Measurements from ENCODE around the gene EEPD1.

The EEPD1 gene

GRCh38 chr7:36157527-36158320 lies 4.7 kb downstream of the EEPD1 start:
- no peak for DNase-seq

GRCh38 chr7:36158321-36158605 lies 5.2 kb downstream of the EEPD1 start:
- no peak for DNase-seq

GRCh38 chr7:36159618-36160017 lies 6.6 kb downstream of the EEPD1 start:
- no peak for DNase-seq

- no peak for DNase-seq
Observed at GRCh38 chr7:36160313-36160712, 7.3 kb downstream of the EEPD1 start.

- peak; percentile 73 for DNase-seq
Observed at GRCh38 chr7:36161996-36162395, 8.9 kb downstream of the EEPD1 start.

- DNase-seq: peak; percentile 6
Observed at GRCh38 chr7:36165059-36165458, 12.0 kb downstream of the EEPD1 start.

GRCh38 chr7:36165802-36166201 lies 12.7 kb downstream of the EEPD1 start:
- DNase-seq: no peak

GRCh38 chr7:36167403-36168050 lies 14.5 kb downstream of the EEPD1 start:
- DNase-seq: no peak

GRCh38 chr7:36171503-36171902 lies 18.4 kb downstream of the EEPD1 start:
- DNase-seq: no peak

- no peak for DNase-seq
Observed at GRCh38 chr7:36175886-36176285, 22.8 kb downstream of the EEPD1 start.

- DNase-seq: no peak
Observed at GRCh38 chr7:36176697-36177096, 23.6 kb downstream of the EEPD1 start.

GRCh38 chr7:36180121-36180520 lies 27.1 kb downstream of the EEPD1 start:
- no peak for DNase-seq

GRCh38 chr7:36181668-36182067 lies 28.6 kb downstream of the EEPD1 start:
- DNase-seq: no peak

GRCh38 chr7:36182854-36183604 lies 30.0 kb downstream of the EEPD1 start:
- DNase-seq: no peak

- DNase-seq: no peak
Observed at GRCh38 chr7:36185092-36185491, 32.0 kb downstream of the EEPD1 start.

- DNase-seq: no peak
Observed at GRCh38 chr7:36185756-36186155, 32.7 kb downstream of the EEPD1 start.

- no peak for DNase-seq
Observed at GRCh38 chr7:36186359-36187121, 33.5 kb downstream of the EEPD1 start.

GRCh38 chr7:36188266-36188665 lies 35.2 kb downstream of the EEPD1 start:
- DNase-seq: no peak

GRCh38 chr7:36188906-36189305 lies 35.9 kb downstream of the EEPD1 start:
- DNase-seq: no peak

GRCh38 chr7:36190447-36191291 lies 37.6 kb downstream of the EEPD1 start:
- no peak for DNase-seq

- DNase-seq: no peak
Observed at GRCh38 chr7:36191292-36191920, 38.4 kb downstream of the EEPD1 start.
